Pancreas (tissue), 10 donors: ENCODE results near the gene STIL. TPM values are rescaled to one million over a fixed set of nuclear protein-coding genes. Genes with fewer than 3 reads are reported as not detected.
"Not testable (repeated sequence)": the region's sequence is repeated elsewhere in the genome, so short reads cannot be mapped to it uniquely, and the experiment has no call there.

ENCODE experiments used
- ATAC-seq, 4 donors: fragments of 200-7000 bp; cut with Tn5 transposase; one replicate each; pipeline versions ENCODE4 v1.8.0 to v1.9.1; 2020; ENCODE audit warnings: mild to moderate bottlenecking in 4 of 4, moderate library complexity in 4 of 4
- DNase-seq, 6 donors: peaks; one replicate each; pipeline ENCODE4 v3.0.0-alpha.2; 2020
- FAIRE-seq: peaks from 2 replicates; lab custom pipeline; 2012; peaks lifted over from hg19 to GRCh38; lab: Jason Lieb, UNC
- H3K27ac ChIP-seq, 4 donors: fragments of 200-600 bp; sonication (generic); 1 replicate in 3 of 4; 2 replicates in 1 of 4; pipeline versions ENCODE4 v1.5.0 to v1.8.0; 2020
- H3K27me3 ChIP-seq, 4 donors: fragments of 200-600 bp; one replicate each; pipeline ENCODE4 v1.8.0; 2021
- H3K36me3 ChIP-seq, 3 donors: fragments of 200-600 bp; sonication (generic) in 1 of 3; one replicate each; pipeline versions ENCODE4 v1.5.0 to v1.8.0; 2020 to 2021
- H3K4me1 ChIP-seq, 3 donors: fragments of 200-600 bp; one replicate each; pipeline ENCODE4 v1.8.0; 2021
- H3K4me3 ChIP-seq, 4 donors: fragments of 200-600 bp; sonication (generic) in 2 of 4; one replicate each; pipeline versions ENCODE4 v1.5.0 to v1.8.0; 2020 to 2021
- H3K9me3 ChIP-seq, 4 donors: fragments of 200-600 bp; one replicate each; pipeline ENCODE4 v1.8.0; 2021
- WGBS, 2 donors: extraction: QIAGEN DNeasy Blood & Tissue Kit; methylation state at CpG; one replicate each; pipeline ENCODE4 v1.1.7; 2013; 5-methylcytosine and 5-hydroxymethylcytosine counted together
- intact Hi-C, 3 donors: fragments of 100-400 bp; cut with DNase I; formaldehyde crosslinking; loops; one replicate each; pipeline versions ENCODE4 v1.11.1 to v1.14.2; 2022
- polyA plus RNA-seq, 2 donors: library from polyadenylated mRNA; stranded (reverse); fragments of 200-250 nt; gene quantifications; one replicate each; pipeline ENCODE4 v1.2.3, GENCODE V29; 2013
- total RNA-seq, 6 donors: library from RNA; stranded (reverse); fragmentation: NEBNext Ultra II Directional in 4 of 6; extraction: Animal tissue kit (Norgen Biotek cat#: 25700) in 4 of 6; gene quantifications; one replicate each; pipeline versions ENCODE4 v1.2.1 to v1.2.4, GENCODE V29; 2021 to 2023
- TF ChIP-seq, protein P1 (sequence below), 4 donors: fragments of 200-600 bp; sonication (generic) in 3 of 4; IDR thresholded peaks; one replicate each; pipeline versions ENCODE4 v1.5.0 to v1.8.0; 2021; ENCODE audit warnings: antibody characterized with exemption in 4 of 4
- donor health status: healthy with polysubstance abuse.
- donor health status: DM: no; HTN: no; CAD: no; lungs with moderate emphysema.
- donor health status: DM: no; HTN: no; CAD: no.
- donor health status: control.
- donor health status: control.
- donor health status: Bipolar disorder and iron deficiency.
- donor health status: DM: yes; HTN: yes; CAD: no.
- donor health status: DM: no; HTN: no; CAD: no.
- donor health status: DM: no; HTN: no; CAD: no.
- donor health status: DM: yes; HTN: yes; CAD: no.

STIL gene
- total and polyA plus RNA-seq, 8 donors = 0.43 to 1.5 (median 0.53) TPM

- H3K4me3 ChIP-seq = no peak overlapping the region
- H3K9me3 ChIP-seq = no peaks in the 10 kb centered on the region
- H3K4me1 ChIP-seq = peaks cover 0 to 14% (median 0%) of the 10 kb centered on the region in 3 donors
- TF ChIP-seq, protein P1, sequence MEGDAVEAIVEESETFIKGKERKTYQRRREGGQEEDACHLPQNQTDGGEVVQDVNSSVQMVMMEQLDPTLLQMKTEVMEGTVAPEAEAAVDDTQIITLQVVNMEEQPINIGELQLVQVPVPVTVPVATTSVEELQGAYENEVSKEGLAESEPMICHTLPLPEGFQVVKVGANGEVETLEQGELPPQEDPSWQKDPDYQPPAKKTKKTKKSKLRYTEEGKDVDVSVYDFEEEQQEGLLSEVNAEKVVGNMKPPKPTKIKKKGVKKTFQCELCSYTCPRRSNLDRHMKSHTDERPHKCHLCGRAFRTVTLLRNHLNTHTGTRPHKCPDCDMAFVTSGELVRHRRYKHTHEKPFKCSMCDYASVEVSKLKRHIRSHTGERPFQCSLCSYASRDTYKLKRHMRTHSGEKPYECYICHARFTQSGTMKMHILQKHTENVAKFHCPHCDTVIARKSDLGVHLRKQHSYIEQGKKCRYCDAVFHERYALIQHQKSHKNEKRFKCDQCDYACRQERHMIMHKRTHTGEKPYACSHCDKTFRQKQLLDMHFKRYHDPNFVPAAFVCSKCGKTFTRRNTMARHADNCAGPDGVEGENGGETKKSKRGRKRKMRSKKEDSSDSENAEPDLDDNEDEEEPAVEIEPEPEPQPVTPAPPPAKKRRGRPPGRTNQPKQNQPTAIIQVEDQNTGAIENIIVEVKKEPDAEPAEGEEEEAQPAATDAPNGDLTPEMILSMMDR (IDR thresholded peaks at IDR 0.05) = no peak
- intact Hi-C loops = no loop called here
- ATAC-seq (no peak), DNase-seq (no peak), FAIRE-seq (no peak)
- no peak overlapping the region for H3K27ac ChIP-seq
- H3K27me3 ChIP-seq = no peaks in the 10 kb centered on the region
- WGBS, 2 donors = 71 to 73% methylated on average over 9 of the region's 9 CpGs
- no peaks in the 10 kb centered on the region for H3K36me3 ChIP-seq
Observed at GRCh38 chr1:47347735-47348134, 33.8 kb upstream of the STIL start.

DNA sequence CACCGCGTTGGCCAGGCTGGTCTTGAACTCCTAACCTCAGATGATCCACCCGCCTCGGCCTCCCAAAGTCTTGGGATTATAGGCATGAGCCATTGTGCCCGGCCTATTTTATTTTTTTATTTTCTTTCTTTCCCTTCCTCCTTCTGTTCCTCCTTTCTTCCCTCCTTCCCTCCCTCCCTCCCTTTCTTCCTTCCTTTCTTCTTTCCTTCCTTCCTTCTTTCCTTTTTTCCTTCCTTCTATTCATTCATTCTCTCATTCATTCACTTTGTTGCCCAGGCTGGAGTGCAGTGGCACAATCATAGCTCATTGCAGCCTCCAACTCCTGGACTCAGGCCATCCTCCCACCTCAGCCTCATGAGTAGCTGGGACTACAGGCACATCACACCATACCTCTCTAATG, 33.0 kb upstream of the STIL start:
- H3K4me1 ChIP-seq = peaks cover 0 to 12% (median 0%) of the 10 kb centered on the region in 3 donors
- H3K36me3 ChIP-seq, DNase-seq, intact Hi-C loops, H3K27me3 ChIP-seq, FAIRE-seq, H3K4me3 ChIP-seq, H3K9me3 ChIP-seq, H3K27ac ChIP-seq, ATAC-seq: not testable (repeated sequence)
- 97 to 100% methylated on average over 5 of the region's 5 CpGs for WGBS, 2 donors

GRCh38 chr1:47340227-47340626, 26.3 kb upstream of the STIL start:
- TF ChIP-seq, protein P1 (IDR thresholded peaks at IDR 0.05) = no peak
- intact Hi-C loops = no loop called here
- FAIRE-seq (no peak), DNase-seq (no peak), ATAC-seq (peak in 2 of 4 donors; percentile 42 to 48)
- no peaks in the 10 kb centered on the region for H3K27me3 ChIP-seq
- no peaks in the 10 kb centered on the region for H3K36me3 ChIP-seq
- 35 to 68% methylated on average over 4 of the region's 4 CpGs for whole genome bisulfite sequencing, 2 donors
- H3K4me1 ChIP-seq = peaks cover 0 to 12% (median 9%) of the 10 kb centered on the region in 3 donors
- no peak overlapping the region for H3K4me3 ChIP-seq
- no peak overlapping the region for H3K27ac ChIP-seq
- H3K9me3 ChIP-seq = no peaks in the 10 kb centered on the region

GRCh38 chr1:47338249-47339077, 24.5 kb upstream of the STIL start:
- Histone ChIP-seq H3K4me3 (no peak overlapping the region), H3K4me1 (peaks cover 0 to 12% (median 10%) of the 10 kb centered on the region in 3 donors), H3K9me3 (no peaks in the 10 kb centered on the region), H3K27me3 (no peaks in the 10 kb centered on the region), H3K27ac (no peak overlapping the region), H3K36me3 (no peaks in the 10 kb centered on the region)
- no peak for DNase-seq
- TF ChIP-seq, protein P1 (IDR thresholded peaks at IDR 0.05) = no peak
- intact Hi-C loops = no loop called here
- ATAC-seq = no peak
- no peak for FAIRE-seq

- 81 to 90% methylated on average over 6 of the region's 6 CpGs for whole genome bisulfite sequencing, 2 donors
- no peak for ATAC-seq
- no peak overlapping the region for H3K27ac ChIP-seq
Observed at GRCh38 chr1:47337350-47337749, 23.4 kb upstream of the STIL start.

More at GRCh38 chr1:47337350-47337749, 23.4 kb upstream of the STIL start:
- TF ChIP-seq, protein P1 (IDR thresholded peaks at IDR 0.05) = no peak
- H3K4me3 ChIP-seq = no peak overlapping the region
- DNase-seq (no peak), FAIRE-seq (no peak)
- no peaks in the 10 kb centered on the region for H3K36me3 ChIP-seq
- intact Hi-C loops = no loop called here
- H3K4me1 ChIP-seq = peaks cover 5 to 19% (median 19%) of the 10 kb centered on the region in 3 donors
- H3K9me3 ChIP-seq = no peaks in the 10 kb centered on the region
- no peaks in the 10 kb centered on the region for H3K27me3 ChIP-seq
